NCI-H524 (cell line): ENCODE data around the gene TOR3A.
"Not testable (repeated sequence)": the region's sequence is repeated elsewhere in the genome, so short reads cannot be mapped to it uniquely, and the experiment has no call there.

Experiments
- DNase-seq, 2 experiments: peaks; one replicate each; lab custom pipeline; 2025; lab: John Stamatoyannopoulos, UW

The TOR3A gene

GRCh38 chr1:179107706-179108629, 26.1 kb downstream of the TOR3A start:
- DNase-seq: no peak

- no peak for DNase-seq
Observed at GRCh38 chr1:179108644-179109043, 26.8 kb downstream of the TOR3A start.

- DNase-seq: no peak
Observed at GRCh38 chr1:179115181-179115580, 33.3 kb downstream of the TOR3A start.

DNA sequence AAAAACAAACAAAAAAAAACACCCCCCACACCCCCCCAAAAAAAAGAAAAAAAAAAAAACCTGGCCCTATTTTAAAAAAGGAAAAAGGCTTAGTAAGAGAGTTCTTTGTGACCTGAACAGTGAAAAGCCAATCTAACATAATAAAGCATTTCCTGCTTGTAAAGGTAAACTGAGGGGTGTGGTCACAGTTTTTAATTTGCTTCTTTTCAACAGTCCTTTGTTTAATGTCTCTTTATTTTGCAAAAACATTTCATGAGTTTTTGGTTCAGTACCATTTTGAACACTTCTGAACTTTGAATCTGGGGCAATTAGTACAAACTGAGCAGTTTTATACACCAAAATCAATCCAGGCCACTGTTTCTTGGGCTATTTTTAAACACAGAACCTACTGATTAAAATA, 37.6 kb downstream of the TOR3A start:
- DNase-seq: no peak

GRCh38 chr1:179120736-179121135, 38.9 kb downstream of the TOR3A start:
- no peak for DNase-seq

- DNase-seq: peak; percentile 2 to 28
Observed at GRCh38 chr1:179121159-179121938, 39.5 kb downstream of the TOR3A start.

DNA sequence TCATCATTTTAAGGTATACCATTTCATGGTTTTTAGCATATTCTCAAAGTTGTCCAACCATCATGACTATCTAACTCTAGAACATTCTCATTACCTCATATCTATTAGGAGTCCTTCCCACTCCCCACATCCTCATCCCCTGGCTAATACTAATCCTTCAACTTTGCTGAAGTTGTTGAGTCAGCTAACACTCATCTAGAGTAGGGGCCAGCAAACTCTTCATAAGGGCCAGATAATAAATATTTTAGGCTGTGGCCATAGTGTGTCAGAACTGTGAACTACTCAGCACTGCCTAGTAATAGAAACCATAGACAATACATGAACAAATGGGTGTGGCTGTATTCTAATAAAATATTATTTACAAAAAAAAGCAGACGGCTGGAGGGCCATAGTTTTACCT, 43.0 kb downstream of the TOR3A start:
- no peak for DNase-seq

- DNase-seq: no peak
Observed at GRCh38 chr1:179126338-179127060, 44.6 kb downstream of the TOR3A start.

- no peak for DNase-seq
Observed at GRCh38 chr1:179127163-179127895, 45.5 kb downstream of the TOR3A start.

DNA sequence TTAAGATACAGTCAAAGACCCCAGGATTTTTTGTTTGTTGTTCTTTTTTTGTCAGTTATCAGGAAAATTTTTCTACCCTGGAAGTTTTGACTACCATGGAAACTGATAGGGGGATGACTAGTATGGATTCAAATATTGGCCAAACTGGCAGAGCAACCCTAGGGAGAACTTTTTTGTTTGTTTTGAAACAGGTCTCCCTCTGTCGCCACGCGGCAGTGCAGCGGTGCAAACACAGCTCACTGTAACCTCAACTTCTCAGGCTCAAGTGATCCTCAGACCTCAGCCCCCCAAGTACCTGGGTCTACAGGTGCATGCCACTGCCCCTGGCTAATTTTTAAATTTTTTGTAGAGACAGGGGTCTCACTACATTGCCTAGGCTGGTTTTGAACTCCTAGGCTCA, 46.6 kb downstream of the TOR3A start:
- DNase-seq: no peak

DNA sequence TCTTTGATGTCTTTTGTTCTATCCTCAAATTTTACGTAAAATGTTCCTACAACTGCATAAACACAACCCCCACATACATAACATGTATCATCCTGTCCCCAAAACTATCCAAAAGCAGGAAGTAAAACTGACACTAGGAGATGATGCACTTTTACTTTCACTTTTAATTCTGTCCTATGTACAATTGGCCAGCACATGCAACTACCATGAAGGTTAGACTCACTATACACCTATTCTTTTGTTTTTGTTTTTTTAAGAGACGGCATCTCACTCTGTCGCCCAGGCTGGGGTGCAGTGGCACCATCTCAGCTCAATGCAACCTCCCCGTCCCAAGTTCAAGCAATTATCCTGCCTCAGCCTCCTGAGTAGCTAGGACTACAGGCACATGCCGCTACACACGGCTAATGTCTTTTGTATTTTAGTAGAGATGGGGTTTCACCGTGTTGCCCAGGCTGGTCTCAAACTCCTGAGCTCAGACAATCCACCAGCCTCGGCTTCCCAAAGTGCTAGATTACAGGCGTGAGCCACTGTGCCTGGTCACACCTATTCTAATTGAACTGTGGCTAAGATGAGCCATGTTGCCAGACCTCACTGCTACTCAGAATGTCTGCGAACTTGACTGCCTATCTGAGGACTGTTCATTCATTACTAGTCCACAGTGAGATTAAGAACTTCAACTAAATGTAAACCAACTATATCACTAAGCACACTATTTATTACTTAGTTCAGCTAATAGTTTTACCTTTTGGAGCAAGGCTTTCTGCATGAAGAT, 48.0 kb downstream of the TOR3A start:
- DNase-seq: no peak

DNA sequence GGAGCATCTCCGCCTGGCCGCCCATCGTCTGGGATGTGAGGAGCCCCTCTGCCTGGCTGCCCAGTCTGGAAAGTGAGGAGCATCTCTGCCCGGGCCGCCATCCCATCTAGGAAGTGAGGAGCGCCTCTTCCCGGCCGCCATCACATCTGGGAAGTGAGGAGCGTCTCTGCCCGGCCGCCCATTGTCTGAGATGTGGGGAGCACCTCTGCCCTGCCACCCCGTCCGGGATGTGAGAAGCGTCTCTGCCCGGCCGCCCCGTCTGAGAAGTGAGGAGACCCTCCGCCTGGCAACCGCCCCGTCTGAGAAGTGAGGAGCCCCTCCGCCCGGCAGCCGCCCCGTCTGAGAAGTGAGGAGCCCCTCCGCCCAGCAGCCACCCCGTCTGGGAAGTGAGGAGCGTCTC, 53.3 kb downstream of the TOR3A start:
- DNase-seq: not testable (repeated sequence)

- DNase-seq: not testable (repeated sequence)
Observed at GRCh38 chr1:179135707-179136106, 53.8 kb downstream of the TOR3A start.

DNA sequence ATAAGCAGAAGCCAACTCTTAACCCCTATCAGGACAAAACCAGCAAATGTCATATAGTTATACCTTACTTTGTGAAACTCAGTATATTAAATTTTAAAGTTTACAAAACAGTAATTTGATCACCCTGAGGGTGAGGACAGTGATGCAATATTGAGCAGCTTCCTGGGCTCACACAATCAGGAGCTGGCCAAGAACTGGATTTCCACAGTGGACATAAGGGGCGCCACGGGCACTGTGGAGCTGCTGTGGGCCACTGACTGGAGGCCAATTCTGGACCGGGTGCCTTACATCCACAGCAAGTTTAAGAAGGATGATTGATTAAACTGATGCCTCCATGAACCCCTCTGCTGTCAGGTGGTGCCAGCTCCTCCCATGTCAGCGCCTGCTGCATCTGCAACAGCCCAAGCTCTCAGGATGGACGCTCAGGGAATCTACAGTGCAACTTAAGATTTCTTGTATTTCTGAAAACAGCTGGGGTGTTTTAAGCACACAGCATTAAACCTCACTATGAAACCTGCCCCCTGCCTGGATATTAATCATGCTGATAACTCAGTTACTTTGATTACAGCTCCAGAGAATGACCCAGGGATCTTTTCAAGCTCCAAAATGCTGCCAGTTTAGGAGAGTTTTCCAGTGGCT, 55.9 kb downstream of the TOR3A start:
- DNase-seq: peak in 1 of 2 experiments; percentile 62

GRCh38 chr1:179138755-179139154, 56.9 kb downstream of the TOR3A start:
- DNase-seq: not testable (repeated sequence)

DNA sequence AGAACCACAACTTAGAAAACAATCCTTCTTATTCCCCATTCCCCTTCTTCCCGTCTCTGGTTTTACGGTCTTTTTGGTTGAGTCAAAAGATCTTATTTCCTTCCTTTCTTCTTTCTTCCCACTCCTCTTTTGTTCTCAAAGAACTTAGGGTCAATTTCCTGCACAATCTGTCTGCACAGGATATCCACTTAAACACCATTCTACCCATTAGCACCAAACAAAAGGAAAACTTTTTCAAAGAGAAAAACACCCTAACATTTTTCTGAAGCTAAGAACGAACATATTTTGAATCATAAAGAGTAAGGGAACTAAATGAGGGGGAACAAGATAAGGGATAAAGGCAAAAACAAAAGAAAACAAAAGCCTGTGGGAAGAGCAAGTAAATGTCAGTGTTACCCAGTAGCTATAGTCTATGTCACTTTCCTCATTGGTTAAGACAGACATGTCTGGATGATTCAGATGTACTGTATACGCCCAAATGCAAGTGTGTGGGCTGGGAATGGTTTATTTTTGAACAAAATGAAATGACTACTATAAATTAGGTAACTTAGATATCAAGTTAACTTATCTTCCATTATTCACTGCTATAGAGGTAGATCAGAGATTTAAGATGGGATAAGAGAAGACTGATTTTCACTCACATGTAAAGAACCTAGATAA, 59.9 kb downstream of the TOR3A start:
- no peak for DNase-seq

- no peak for DNase-seq
Observed at GRCh38 chr1:179142889-179143299, 61.0 kb downstream of the TOR3A start.

- no peak for DNase-seq
Observed at GRCh38 chr1:179143322-179143721, 61.5 kb downstream of the TOR3A start.

GRCh38 chr1:179144626-179145025, 62.8 kb downstream of the TOR3A start:
- no peak for DNase-seq

GRCh38 chr1:179145521-179145920, 63.7 kb downstream of the TOR3A start:
- DNase-seq: peak; percentile 44 to 86
